Measurements from ENCODE around the gene CRY1.
"Not testable (repeated sequence)": the region's sequence is repeated elsewhere in the genome, so short reads cannot be mapped to it uniquely, and the experiment has no call there.

CRY1 gene

GRCh38 chr12:107002665-107003064 is 90.7 kb downstream of the CRY1 start:
- DNase-seq (ENCODE audit: low read depth): not testable (repeated sequence)

- no peak for DNase-seq (ENCODE audit: low read depth)
These were observed 93.9 kb downstream of the CRY1 start for GRCh38 chr12:106999446-106999845.

GRCh38 chr12:106997916-106998315 is 95.4 kb downstream of the CRY1 start:
- DNase-seq (ENCODE audit: low read depth): no peak

DNA sequence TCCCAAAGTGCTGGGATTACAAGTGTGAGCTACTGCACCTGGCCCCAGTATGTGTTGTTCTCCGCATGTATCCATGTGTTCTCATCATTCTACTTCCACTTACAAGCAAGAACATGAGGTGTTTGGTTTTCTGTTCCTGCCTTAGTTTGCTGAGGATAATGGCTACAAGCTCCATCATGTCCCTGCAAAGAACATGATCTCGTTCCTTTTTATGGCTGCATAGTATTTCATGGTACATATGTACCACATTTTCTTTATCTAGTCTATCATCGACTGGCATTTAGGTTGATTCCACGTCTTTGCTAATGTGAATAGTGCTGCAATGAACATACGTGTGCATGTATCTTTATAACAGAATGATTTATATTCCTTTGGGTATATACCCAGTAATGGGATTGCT is 97.2 kb downstream of the CRY1 start:
- DNase-seq (ENCODE audit: low read depth): not testable (repeated sequence)

DNA sequence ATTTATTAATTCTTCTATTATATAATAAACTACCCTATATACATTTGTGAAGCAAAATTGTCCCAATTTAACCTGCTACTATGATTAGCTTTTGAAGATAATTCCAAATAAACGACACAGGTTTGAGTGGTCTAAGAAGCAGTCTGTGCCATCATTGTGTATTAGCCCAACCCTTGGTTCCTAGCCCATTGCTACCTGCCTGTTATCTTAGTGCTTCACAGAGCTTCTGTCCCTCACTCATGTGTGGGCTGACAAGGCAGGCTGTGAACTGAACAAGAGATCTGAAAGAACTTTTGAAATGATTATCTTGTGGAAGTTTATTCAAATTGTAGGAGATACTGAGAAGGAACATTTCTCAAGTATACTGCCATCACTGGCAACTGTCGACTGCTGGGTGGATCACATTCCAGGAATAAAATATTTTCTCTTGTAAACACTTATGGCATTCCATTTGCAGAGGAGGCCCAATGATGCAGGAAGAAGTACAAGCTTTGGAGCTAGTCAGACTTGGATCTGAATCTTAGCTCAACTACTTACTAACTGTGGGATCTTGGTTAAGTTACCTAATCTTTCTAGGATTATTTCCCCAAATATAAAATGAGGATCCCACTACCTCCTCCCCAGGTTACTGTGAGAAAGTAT is 98.6 kb downstream of the CRY1 start:
- no peak for DNase-seq (ENCODE audit: low read depth)

GRCh38 chr12:106987846-106988245 is 105.5 kb downstream of the CRY1 start:
- no peak for DNase-seq (ENCODE audit: low read depth)

DNA sequence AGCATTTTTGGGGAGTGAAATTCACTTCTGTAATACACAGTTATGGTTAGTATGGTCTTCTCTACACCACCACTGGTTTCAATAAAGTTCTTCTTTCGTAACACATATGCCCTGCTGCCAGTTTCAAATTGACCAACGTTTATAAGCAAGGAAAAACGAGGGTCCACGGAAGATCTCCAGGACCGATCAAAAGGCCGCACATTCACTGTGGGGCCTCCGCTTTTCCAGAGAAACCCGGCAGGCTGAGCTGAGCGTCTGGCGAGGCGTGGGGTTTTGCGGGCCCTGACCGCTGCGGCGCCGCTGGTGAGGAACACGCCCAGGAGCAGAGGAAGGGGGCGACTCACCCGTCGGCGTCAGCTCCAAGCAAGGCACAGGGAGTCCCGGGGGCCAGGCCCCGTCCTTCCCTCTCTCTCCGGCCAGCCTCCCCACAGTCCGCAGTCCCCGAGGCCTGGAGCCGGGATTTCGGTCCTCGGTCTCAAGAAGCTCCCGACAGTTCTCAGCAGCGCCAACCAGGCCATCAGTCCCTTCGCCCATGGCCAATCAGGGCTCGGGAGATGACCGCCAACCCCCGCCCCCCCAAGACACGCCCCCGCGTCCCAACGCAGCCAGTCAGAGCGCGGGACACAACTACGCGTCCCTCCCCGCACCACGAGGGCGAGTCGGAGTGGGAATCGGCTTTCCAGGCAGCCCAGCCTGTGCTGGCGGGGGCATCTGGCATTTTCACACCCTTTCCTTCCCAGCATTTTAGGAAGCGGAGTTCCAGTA is 106.5 kb downstream of the CRY1 start, which contains the start of gene MTERF2:
TSS of gene MTERF2 (minus strand) at position 522 of the 765 bp plus-strand sequence. CDS start 8,432 bp downstream, outside the sequence.
- peak; percentile 71 for DNase-seq (ENCODE audit: low read depth)

DNA sequence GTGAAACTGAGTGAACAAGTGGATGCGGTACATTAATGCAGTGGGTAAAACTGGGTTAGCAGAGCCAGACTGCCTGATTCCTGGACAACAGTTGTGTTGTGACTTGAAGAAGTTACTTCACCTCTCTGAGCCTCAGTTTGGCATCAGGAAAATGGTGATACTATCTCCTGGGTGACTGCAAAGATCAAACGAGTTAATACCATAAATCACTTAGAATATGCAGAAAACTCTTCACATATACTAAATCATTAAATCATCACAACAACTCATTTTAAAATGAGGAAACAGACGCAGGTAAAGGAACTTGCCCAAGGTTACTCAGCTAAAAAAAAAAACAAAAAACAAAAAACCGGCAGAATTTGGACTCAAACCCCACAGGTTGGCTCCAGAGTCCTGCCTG is 107.2 kb downstream of the CRY1 start:
- no peak for DNase-seq (ENCODE audit: low read depth)

- no peak for DNase-seq (ENCODE audit: low read depth)
These were observed 107.9 kb downstream of the CRY1 start for GRCh38 chr12:106985479-106985878.

- DNase-seq (ENCODE audit: low read depth): no peak
These were observed 108.7 kb downstream of the CRY1 start for GRCh38 chr12:106984588-106985137.

DNA sequence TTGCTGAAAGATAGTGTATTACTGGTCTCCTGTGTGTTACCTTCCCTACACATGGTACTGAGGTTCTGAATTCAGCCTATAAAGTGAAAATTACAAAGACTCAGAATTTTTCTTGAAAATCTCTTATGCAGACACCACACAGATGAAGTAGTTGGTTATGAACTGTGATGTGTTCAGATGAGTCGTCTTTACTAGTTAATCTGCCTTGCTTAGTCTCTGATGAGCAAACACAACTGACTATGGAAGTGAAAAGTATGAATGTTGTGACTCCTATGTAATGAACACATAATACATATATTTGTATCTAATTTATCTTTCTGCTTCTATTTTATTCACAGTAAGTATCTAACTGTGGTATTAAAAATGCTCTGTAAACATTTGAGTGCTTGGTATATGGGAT is 111.1 kb downstream of the CRY1 start:
- no peak for DNase-seq (ENCODE audit: low read depth)

DNA sequence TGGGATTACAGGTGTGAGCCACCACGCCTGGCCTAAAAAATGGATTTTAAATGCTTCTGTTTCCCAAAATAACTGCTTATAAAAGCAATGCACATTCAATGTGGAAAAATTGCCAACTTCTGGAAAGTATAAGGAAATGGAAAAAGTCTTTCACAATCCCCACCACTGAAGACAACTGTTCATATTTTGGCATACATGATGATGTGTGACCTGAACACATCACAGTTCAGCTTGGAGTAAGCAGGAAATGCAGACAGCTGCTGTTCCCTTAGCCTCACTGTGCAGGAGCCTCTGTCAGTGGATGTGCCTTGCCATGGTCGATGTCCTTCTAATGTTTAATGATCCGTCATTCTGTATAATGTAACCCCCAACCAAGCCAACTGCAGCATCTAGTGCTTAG is 111.6 kb downstream of the CRY1 start:
- no peak for DNase-seq (ENCODE audit: low read depth)

DNA sequence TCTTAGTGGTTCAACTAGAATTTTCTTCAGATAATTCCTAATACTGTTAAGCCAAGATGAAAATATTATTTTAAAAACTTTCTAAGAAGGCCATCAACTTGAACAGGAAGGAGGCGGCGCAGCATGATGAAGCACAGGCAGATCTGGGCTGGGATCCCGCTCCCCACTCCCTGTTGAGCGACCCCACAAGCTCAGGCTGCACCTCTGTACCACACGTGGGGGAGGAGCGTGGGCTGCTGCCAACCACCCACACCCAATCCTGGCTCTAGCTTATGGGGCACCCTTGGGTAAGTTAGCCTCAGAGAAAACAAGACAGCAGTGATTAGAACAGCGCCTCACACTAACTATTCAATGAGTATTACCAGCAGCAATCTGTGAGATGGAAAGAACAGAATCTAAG is 112.4 kb downstream of the CRY1 start:
- DNase-seq (ENCODE audit: low read depth): no peak

- no peak for DNase-seq (ENCODE audit: low read depth)
These were observed 115.1 kb downstream of the CRY1 start for GRCh38 chr12:106978035-106978800.

- DNase-seq (ENCODE audit: low read depth): no peak
These were observed 116.7 kb downstream of the CRY1 start for GRCh38 chr12:106976668-106977067.

- DNase-seq (ENCODE audit: low read depth): no peak
These were observed 117.2 kb downstream of the CRY1 start for GRCh38 chr12:106975993-106976658.

DNA sequence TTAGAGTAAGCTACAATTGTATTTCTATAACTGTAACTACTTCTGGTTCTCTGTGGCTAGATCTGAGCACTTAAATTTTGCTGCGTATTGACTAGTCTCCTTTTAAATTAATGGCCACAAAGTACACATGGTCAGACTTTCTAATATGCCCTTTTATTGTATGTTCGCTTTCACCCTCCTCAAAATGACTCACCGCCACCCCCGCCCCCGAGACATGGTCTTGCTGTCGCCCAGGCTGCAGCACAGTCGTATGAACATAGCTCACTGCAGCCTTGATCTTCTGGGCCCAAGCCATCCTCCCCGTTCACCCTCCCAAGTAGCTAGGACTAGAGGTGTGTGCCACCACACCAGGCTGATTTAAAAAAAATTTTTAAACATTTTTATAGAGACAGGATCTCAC is 118.3 kb downstream of the CRY1 start:
- DNase-seq (ENCODE audit: low read depth): no peak

- no peak for DNase-seq (ENCODE audit: low read depth)
These were observed 118.8 kb downstream of the CRY1 start for GRCh38 chr12:106974511-106974910.

- DNase-seq (ENCODE audit: low read depth): no peak
These were observed 119.8 kb downstream of the CRY1 start for GRCh38 chr12:106973545-106973944.

DNA sequence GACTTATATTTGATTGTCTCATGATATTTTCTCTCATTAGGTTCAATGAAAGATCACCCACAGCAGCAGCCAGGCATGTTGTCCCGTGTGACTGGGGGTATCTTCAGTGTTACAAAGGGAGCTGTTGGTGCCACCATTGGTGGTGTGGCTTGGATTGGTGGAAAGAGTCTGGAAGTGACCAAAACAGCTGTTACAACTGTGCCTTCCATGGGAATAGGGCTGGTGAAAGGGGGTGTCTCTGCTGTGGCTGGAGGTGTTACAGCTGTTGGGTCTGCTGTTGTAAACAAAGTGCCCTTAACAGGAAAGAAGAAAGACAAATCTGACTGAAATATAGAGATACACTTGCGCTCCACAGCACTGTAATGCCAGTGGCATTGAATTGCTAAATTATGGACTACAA is 122.3 kb downstream of the CRY1 start:
- no peak for DNase-seq (ENCODE audit: low read depth)

DNA sequence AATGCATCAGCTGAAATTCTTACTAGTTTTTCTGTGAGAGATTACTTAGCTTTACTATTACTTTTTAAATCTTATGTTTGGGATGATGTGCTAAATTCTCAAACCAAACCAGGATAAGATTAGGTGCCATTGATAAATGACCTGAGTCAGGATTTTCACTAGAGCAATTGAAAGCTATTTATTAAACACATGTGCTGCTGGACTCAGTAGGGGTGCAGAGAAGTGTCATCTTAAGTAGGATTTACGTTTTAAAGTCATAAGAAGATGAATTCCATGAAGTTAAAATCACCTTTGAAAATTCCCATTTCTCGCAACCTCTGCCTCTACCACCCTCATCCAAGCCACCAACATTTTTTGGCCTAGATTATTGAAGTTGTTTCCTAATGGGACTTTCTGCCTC is 128.8 kb downstream of the CRY1 start:
- no peak for DNase-seq (ENCODE audit: low read depth)

- DNase-seq (ENCODE audit: low read depth): no peak
These were observed 131.1 kb downstream of the CRY1 start for GRCh38 chr12:106962286-106962685.

Measured in activated T-helper 9 cell treated with anti-CD3 and anti-CD28 coated beads, Interleukin-2, amount 50 U/mL, for 16 hours (primary cell).